Measurements from ENCODE around the gene CCN5.

The CCN5 gene

DNA sequence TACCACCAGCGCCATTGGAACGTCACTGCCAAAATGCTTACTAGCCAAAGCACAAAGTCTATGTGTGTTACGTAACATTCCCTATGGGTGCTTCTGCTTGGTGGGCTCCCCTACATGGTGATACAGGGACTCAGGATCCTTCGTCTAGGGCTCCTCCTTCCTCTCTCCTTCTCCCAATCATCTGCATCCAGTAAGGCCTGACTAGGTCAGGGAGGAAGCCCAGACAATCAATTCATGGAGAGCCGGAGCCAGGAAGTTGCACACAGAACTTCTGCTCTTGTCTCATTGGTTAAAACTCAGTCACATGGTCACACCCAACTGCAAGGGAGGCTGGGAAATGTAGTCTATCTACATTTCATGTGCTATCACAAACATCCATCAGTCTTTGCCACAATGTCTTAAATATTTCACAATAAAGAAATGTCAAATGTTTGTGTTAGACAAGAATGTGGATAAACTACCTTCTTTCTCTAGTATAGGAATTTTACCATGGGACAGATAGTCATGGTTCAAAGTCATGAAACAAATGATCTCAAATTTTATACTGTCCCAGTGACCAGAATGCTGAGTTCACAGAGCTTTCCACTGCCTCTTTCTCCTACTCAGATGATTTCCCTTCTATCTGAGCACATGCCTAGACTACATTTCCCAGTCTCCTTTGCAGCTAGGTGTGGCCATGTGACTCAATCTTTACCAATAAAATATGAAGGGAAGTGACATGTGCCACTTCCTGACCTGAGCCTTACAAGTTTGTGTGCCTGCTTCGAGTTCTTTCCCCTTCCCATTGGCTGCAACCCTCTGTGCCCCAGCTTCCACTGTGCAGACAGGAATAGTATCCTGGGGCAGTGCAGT, 21.2 kb downstream of the CCN5 start:
- no peak for DNase-seq (ENCODE audit: low read depth in 2 of 2)

DNA sequence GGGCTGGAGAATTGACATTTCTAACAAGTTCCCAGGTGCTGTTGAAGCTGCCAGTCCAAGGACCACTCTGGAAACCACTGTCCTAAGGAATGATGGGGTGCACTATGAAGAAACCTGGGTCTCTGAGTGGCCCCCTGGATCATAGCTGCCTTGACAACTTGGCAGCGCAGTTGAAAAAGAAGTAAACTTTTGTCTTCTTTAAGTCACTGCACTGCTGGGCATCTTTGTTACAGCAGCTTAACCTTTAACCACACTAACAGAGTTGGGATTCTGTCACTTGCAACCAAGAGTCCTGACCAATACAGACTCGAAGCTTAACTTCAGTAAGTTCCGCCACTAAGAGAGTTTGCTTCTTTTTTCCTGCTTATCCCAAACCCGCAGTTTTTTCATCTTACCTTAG, 21.9 kb downstream of the CCN5 start:
- DNase-seq (ENCODE audit: low read depth in 2 of 2), result no peak

GRCh38 chr20:44738813-44739477, 23.8 kb downstream of the CCN5 start:
- DNase-seq (ENCODE audit: low read depth in 2 of 2), result no peak

- DNase-seq (ENCODE audit: low read depth in 2 of 2), result no peak
Measured at GRCh38 chr20:44739942-44740341, 24.8 kb downstream of the CCN5 start.

DNA sequence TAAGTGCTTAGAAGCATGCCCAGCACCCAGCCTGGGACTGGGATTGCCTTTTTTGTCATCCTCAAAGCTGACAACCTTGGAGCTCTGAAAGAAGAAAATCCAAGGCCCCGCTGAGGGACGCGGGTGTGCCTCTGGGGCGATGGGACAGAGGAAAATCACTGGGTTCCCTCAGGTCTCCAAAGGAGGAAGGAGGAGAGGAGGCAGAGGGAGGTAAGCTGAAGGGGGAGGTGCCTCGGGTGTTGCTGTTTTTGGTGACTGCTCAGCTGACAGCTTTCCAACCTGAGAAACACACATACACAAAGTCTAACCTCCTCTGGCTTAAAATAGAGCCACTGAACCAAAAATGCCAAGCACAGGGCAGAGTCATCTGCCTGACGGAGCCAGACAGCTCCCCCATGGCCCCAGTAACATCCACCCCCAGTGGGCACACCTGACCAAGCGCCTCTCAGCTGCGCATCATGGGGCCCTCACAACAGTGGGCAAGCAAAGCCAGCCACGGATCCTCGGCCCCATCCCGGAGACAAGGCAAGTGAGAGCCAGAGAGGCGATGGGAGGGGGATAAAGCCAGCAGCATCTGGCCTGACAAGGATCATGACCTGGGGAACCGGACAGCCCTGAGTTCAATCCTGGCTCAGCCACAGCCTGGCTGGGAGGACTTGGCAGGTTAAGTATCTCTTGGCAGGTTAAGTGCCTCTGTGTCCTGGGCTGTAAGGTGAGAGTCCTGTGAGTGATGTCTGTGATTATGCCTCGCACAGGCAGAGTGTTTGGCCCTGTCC, 27.3 kb downstream of the CCN5 start:
- DNase-seq (ENCODE audit: low read depth in 2 of 2), result no peak

DNA sequence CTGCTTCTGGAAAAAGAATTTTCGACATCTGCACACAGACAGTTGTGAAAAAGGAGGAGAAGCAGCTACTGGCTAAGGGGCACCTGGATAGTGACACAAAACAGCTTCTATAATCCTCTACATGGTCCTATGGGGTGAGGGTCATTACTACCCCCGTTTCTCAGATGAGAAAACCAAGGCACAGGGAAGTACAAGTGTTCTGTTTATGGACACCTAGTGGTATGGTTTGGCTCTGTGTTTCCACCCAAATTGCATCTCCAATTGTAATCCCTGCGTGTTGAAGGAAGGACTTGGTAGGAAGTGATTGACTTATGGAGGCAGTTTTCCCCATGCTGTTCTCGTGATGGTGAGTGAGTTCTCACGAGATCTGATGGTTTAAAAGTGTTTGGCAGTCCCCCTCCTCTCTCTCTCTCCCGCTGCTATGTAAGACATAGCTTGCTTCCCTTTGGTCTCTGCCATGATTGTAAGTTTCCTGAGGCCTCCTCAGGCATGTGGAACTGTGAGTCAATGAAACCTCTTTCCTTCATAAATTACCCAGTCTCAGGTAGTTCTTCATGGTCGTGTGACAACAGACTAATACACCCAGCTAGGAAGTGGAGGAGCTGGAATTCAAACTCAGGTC, 28.0 kb downstream of the CCN5 start:
- no peak for DNase-seq (ENCODE audit: low read depth in 2 of 2)

GRCh38 chr20:44743916-44744655, 28.9 kb downstream of the CCN5 start:
- DNase-seq (ENCODE audit: low read depth in 2 of 2), result no peak

- DNase-seq (ENCODE audit: low read depth in 2 of 2), result no peak
Measured at GRCh38 chr20:44745122-44745597, 30.0 kb downstream of the CCN5 start.

DNA sequence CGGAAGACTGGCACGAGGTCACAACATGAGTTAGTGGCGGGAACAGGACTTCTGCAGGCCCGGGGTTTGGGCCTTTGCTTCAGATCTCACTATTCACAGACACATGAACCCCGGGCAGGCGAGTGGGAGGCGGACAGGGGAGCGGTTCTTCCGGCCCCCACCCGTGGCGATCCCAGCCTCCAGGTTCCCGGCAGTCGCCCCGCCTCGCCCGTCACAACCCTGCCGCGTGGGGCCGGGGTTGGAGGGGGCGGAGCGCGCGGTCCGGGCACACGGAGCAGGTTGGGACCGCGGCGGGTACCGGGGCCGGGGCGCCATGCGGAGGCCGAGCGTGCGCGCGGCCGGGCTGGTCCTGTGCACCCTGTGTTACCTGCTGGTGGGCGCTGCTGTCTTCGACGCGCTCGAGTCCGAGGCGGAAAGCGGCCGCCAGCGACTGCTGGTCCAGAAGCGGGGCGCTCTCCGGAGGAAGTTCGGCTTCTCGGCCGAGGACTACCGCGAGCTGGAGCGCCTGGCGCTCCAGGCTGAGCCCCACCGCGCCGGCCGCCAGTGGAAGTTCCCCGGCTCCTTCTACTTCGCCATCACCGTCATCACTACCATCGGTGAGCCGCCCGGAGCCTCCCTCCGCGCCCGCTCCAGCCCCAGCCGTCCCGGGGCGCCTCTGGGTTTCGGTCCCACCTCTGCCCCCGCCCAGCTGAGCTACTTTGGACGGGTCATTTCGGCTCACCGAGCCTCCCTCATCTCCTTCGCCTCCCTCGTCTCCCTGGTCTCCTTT, 30.6 kb downstream of the CCN5 start, which contains the start of gene KCNK15:
TSS of gene KCNK15 (plus strand) at position 268 of the 769 bp plus-strand sequence. CDS start at position 314, 46 bp downstream.
- peak; percentile 25 to 48 for DNase-seq (ENCODE audit: low read depth in 2 of 2)

GRCh38 chr20:44746367-44747165, 31.4 kb downstream of the CCN5 start:
- DNase-seq (ENCODE audit: low read depth in 2 of 2), result no peak

- DNase-seq (ENCODE audit: low read depth in 2 of 2), result peak in 1 of 2 donors; percentile 23
Measured at GRCh38 chr20:44747166-44748004, 32.2 kb downstream of the CCN5 start.

DNA sequence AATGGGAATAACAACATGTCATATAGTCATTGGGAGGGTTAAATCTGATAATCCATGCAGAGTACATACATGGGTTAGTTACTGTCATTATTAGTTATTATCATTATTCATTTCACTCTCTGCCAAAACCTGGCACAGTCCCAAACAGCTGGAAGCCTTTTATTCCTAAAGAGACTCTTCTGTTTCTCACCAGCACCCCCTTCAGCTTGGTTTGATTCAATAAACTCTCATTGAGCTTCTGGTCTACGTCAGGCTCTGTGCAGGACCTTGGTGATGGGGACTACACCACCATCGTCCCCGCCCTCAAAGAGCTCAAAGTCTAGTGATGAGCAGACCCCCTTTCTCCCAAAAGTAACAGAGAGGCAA, 32.8 kb downstream of the CCN5 start:
- DNase-seq (ENCODE audit: low read depth in 2 of 2), result no peak

- DNase-seq (ENCODE audit: low read depth in 2 of 2), result no peak
Measured at GRCh38 chr20:44750081-44750805, 35.1 kb downstream of the CCN5 start.

DNA sequence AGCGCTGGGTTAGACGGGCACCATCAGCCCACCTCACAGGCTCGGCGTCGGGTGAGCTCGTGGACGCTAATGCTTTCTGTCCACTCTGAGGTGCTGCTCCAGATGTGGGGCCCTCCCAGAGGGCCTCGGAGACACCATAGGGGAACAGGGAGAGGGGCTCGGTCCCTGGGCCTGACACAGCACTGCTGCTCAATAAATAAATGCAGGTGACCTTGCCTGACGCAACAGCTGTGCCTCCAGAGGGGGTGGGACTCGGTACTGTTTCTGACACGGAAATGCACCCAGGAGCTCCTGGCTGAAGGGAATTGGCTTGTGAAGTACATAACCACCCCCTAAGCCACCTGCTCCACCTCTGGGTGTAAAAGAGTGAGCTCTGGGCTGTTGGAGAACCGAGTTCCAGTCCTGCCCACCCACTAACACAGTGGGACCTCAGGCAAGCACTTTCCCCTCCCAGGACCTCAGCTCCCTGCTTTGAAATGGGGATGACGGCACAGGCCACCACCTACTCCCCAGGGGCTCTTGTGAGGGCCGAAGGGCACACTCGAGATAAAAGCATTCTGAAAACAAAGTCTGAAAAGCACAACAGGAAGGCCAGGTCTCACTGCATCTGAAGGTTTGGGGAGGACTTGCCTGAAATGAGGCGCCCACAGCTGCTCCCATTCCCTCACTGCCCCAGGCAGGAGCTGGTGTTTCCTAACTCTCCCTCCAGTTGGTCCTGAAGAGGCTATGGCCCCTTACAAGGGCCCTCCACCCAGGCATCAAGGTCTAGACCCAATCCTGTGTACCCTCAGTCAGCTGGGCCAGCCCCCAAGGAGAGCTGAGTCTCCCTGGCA, 37.1 kb downstream of the CCN5 start:
- no peak for DNase-seq (ENCODE audit: low read depth in 2 of 2)

DNA sequence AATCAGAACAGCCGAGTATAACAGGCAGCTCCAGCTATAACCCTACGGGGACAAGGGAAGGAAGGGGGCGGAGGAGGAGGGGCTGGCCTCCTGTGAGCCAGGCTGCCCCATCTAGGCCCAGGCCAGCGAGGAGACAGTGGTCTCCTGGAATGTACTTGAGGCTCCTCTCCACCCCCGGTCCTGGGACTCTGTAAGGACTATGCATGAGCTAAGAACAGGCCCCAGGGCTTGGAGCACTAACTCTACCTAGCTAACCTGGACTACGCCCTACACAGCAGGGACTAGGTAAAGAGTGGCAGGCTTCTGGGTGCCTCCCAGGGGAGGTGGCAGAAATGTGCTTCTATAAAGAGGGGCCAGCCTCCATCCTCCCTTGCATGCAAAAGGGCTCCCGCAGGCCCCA, 39.4 kb downstream of the CCN5 start:
- no peak for DNase-seq (ENCODE audit: low read depth in 2 of 2)

GRCh38 chr20:44756011-44756688, 41.0 kb downstream of the CCN5 start:
- DNase-seq (ENCODE audit: low read depth in 2 of 2), result no peak
